Activated CD4-positive, alpha-beta T cell treated with anti-CD3 and anti-CD28 coated beads, Interleukin-2, amount 10 ng/mL, durations not matched to agents 7 days and 5 days (primary cell): ENCODE data around the gene PIK3R2. TPM values are rescaled to one million over a fixed set of nuclear protein-coding genes. Genes with fewer than 3 reads are reported as not detected.

ENCODE experiments used
- CTCF ChIA-PET: fragments of 350-600 bp; sonication (Branson Sonifier 250); formaldehyde crosslinking; loops from one replicate; lab custom pipeline; 2021; ENCODE audit warnings: antibody characterized with exemption; lab: Charles Lee
- POLR2A ChIA-PET: fragments of 350-600 bp; sonication (Branson Sonifier 250); formaldehyde crosslinking; loops from one replicate; lab custom pipeline; 2021; ENCODE audit warnings: antibody characterized with exemption; lab: Charles Lee
- DNase-seq: peaks from one replicate; pipeline ENCODE4 v3.0.0-alpha.2; 2020
- H3K27ac Mint-ChIP-seq: one replicate; pipeline ENCODE4 v1.8.0; 2021; ENCODE audit warnings: mild to moderate bottlenecking, moderate library complexity, mixed read lengths
- H3K27me3 Mint-ChIP-seq: one replicate; pipeline ENCODE4 v1.8.0; 2021; ENCODE audit warnings: mixed read lengths
- H3K36me3 Mint-ChIP-seq: one replicate; pipeline ENCODE4 v1.8.0; 2021; ENCODE audit warnings: low read depth, mixed read lengths
- H3K4me1 Mint-ChIP-seq: one replicate; pipeline ENCODE4 v1.8.0; 2021; ENCODE audit warnings: mixed read lengths
- H3K4me3 Mint-ChIP-seq: one replicate; pipeline ENCODE4 v1.8.0; 2021; ENCODE audit warnings: mild to moderate bottlenecking, moderate library complexity, mixed read lengths
- H3K9me3 Mint-ChIP-seq: one replicate; pipeline ENCODE4 v1.8.0; 2021; ENCODE audit warnings: mixed read lengths
- total RNA-seq, 2 experiments: library from RNA; stranded (reverse); gene quantifications; one replicate each; pipeline ENCODE4 v1.2.3, GENCODE V29; 2021

The PIK3R2 gene
- total RNA-seq, 2 experiments from 2014 or later: 12.6 to 13.1 TPM

- Mint-ChIP-seq H3K4me3 (peak within 1 kb of the TSS; percentile 79), H3K9me3 (no peaks in the 10 kb centered on the region), H3K27ac (peak within 1 kb of the TSS; percentile 93), H3K36me3 (no peaks in the 10 kb centered on the region), H3K27me3 (no peaks in the 10 kb centered on the region), H3K4me1 (peaks cover 25% of the 10 kb centered on the region)
- ChIA-PET CTCF (interaction anchor here (0.6 to 1.9 kb wide), 7 partner anchors 15 to 226 kb away, joined by 3 to 8 read pairs (median 3); partner anchors contain the start of gene SSBP4), POLR2A (interaction anchor here (0.5 to 1.0 kb wide), 4 partner anchors 26 to 239 kb away, joined by 3 to 4 read pairs (median 4); partner anchors contain the start of gene JUND)
- peak; percentile 99 for DNase-seq
Measured at GRCh38 chr19:18192673-18193387, 39.9 kb downstream of the PIK3R2 start, which contains the start of gene MPV17L2. Gene MPV17L2, plus strand, starts transcription at chr19:18193218. Its CDS starts 64 bp downstream, at chr19:18193282.

- no peak for DNase-seq
- Mint-ChIP-seq H3K9me3 (no peaks in the 10 kb centered on the region), H3K27ac (peak overlapping the region; percentile 93), H3K27me3 (no peaks in the 10 kb centered on the region), H3K4me1 (peaks cover 25% of the 10 kb centered on the region), H3K4me3 (peak overlapping the region; percentile 79), H3K36me3 (peaks cover 1% of the 10 kb centered on the region)
- CTCF ChIA-PET: interaction anchor here (0.6 to 1.9 kb wide), 3 partner anchors 19 to 58 kb away, joined by 3 to 5 read pairs (median 4); no protein-coding TSS in a partner anchor
- POLR2A ChIA-PET: interaction anchor here (0.5 to 1.0 kb wide), 3 partner anchors 26 to 238 kb away, joined by 3 to 4 read pairs (median 3); partner anchors contain the start of gene JUND
Measured at GRCh38 chr19:18193388-18194180, 40.6 kb downstream of the PIK3R2 start.

- peak overlapping the region; percentile 62 for H3K27ac Mint-ChIP-seq
- POLR2A ChIA-PET: no interaction called here
- H3K27me3 Mint-ChIP-seq: no peaks in the 10 kb centered on the region
- peak overlapping the region; percentile 79 for H3K4me3 Mint-ChIP-seq
- peaks cover 25% of the 10 kb centered on the region for H3K4me1 Mint-ChIP-seq
- no peaks in the 10 kb centered on the region for H3K9me3 Mint-ChIP-seq
- no peak for DNase-seq
- H3K36me3 Mint-ChIP-seq: peaks cover 3% of the 10 kb centered on the region
- CTCF ChIA-PET: interaction anchor here (0.8 to 1.4 kb wide), 2 partner anchors 10 to 58 kb away, joined by 4 read pairs; partner anchors contain the start of gene RAB3A
Measured at GRCh38 chr19:18194181-18194530, 41.2 kb downstream of the PIK3R2 start.

- H3K9me3 Mint-ChIP-seq: no peaks in the 10 kb centered on the region
- H3K27me3 Mint-ChIP-seq: no peaks in the 10 kb centered on the region
- peak overlapping the region; percentile 64 for H3K27ac Mint-ChIP-seq
Measured at GRCh38 chr19:18194554-18195238, 41.7 kb downstream of the PIK3R2 start.

GRCh38 chr19:18196511-18196845 lies 43.5 kb downstream of the PIK3R2 start:
- no peaks in the 10 kb centered on the region for H3K27me3 Mint-ChIP-seq
- no peaks in the 10 kb centered on the region for H3K9me3 Mint-ChIP-seq
- ChIA-PET CTCF (no interaction called here), POLR2A (no interaction called here)
- peaks cover 3% of the 10 kb centered on the region for H3K36me3 Mint-ChIP-seq
- no peak overlapping the region for H3K27ac Mint-ChIP-seq
- H3K4me3 Mint-ChIP-seq: no peak overlapping the region
- DNase-seq: no peak
- peaks cover 26% of the 10 kb centered on the region for H3K4me1 Mint-ChIP-seq

More at GRCh38 chr19:18194554-18195238, 41.7 kb downstream of the PIK3R2 start:
- ChIA-PET CTCF (interaction anchor here (0.8 to 1.4 kb wide), 2 partner anchors 9 to 57 kb away, joined by 4 read pairs; partner anchors contain the start of gene RAB3A), POLR2A (no interaction called here)
- Mint-ChIP-seq H3K4me3 (peak overlapping the region; percentile 79), H3K4me1 (peaks cover 25% of the 10 kb centered on the region), H3K36me3 (peaks cover 3% of the 10 kb centered on the region)
- peak; percentile 36 for DNase-seq

GRCh38 chr19:18197306-18197705 lies 44.3 kb downstream of the PIK3R2 start:
- peaks cover 24% of the 10 kb centered on the region for H3K4me1 Mint-ChIP-seq
- no peak overlapping the region for H3K4me3 Mint-ChIP-seq
- H3K27ac Mint-ChIP-seq: no peak overlapping the region
- ChIA-PET POLR2A (no interaction called here), CTCF (no interaction called here)
- H3K9me3 Mint-ChIP-seq: no peaks in the 10 kb centered on the region
- no peaks in the 10 kb centered on the region for H3K27me3 Mint-ChIP-seq
- DNase-seq: no peak
- peaks cover 6% of the 10 kb centered on the region for H3K36me3 Mint-ChIP-seq

- DNase-seq: no peak
- no peaks in the 10 kb centered on the region for H3K9me3 Mint-ChIP-seq
- CTCF ChIA-PET: interaction anchor here (1.6 kb wide), 1 partner anchor 46 kb away, joined by 4 read pairs; no protein-coding TSS in a partner anchor
- no peaks in the 10 kb centered on the region for H3K27me3 Mint-ChIP-seq
- H3K4me3 Mint-ChIP-seq: no peak overlapping the region
- H3K27ac Mint-ChIP-seq: peak overlapping the region; percentile 31
- POLR2A ChIA-PET: no interaction called here
- H3K4me1 Mint-ChIP-seq: peaks cover 28% of the 10 kb centered on the region
- peaks cover 8% of the 10 kb centered on the region for H3K36me3 Mint-ChIP-seq
Measured at GRCh38 chr19:18197941-18198340, 45.0 kb downstream of the PIK3R2 start.

GRCh38 chr19:18198374-18198773 lies 45.4 kb downstream of the PIK3R2 start:
- DNase-seq: no peak

GRCh38 chr19:18202397-18202777 lies 49.4 kb downstream of the PIK3R2 start:
- Mint-ChIP-seq H3K36me3 (peaks cover 8% of the 10 kb centered on the region), H3K9me3 (no peaks in the 10 kb centered on the region), H3K27ac (no peak overlapping the region), H3K27me3 (peaks cover 4% of the 10 kb centered on the region), H3K4me1 (peaks cover 23% of the 10 kb centered on the region), H3K4me3 (peak overlapping the region; percentile 49)
- ChIA-PET POLR2A (no interaction called here), CTCF (no interaction called here)
- no peak for DNase-seq

More at GRCh38 chr19:18198374-18198773, 45.4 kb downstream of the PIK3R2 start:
- no peaks in the 10 kb centered on the region for H3K27me3 Mint-ChIP-seq
- H3K9me3 Mint-ChIP-seq: no peaks in the 10 kb centered on the region
- no peak overlapping the region for H3K4me3 Mint-ChIP-seq
- no peak overlapping the region for H3K27ac Mint-ChIP-seq
- ChIA-PET CTCF (interaction anchor here (1.6 kb wide), 1 partner anchor 45 kb away, joined by 4 read pairs; no protein-coding TSS in a partner anchor), POLR2A (no interaction called here)
- H3K4me1 Mint-ChIP-seq: peaks cover 31% of the 10 kb centered on the region
- peaks cover 8% of the 10 kb centered on the region for H3K36me3 Mint-ChIP-seq

GRCh38 chr19:18202778-18203407 lies 49.9 kb downstream of the PIK3R2 start:
- peak overlapping the region; percentile 93 for H3K27ac Mint-ChIP-seq
- ChIA-PET CTCF (interaction anchor here (0.6 to 1.4 kb wide), 2 partner anchors 8 to 216 kb away, joined by 3 to 4 read pairs; partner anchors contain the start of gene SSBP4), POLR2A (interaction anchor here (0.6 kb wide), 1 partner anchor 58 kb away, joined by 4 read pairs; no protein-coding TSS in a partner anchor)
- no peaks in the 10 kb centered on the region for H3K9me3 Mint-ChIP-seq
- peaks cover 23% of the 10 kb centered on the region for H3K4me1 Mint-ChIP-seq
- H3K27me3 Mint-ChIP-seq: peaks cover 4% of the 10 kb centered on the region
- peak overlapping the region; percentile 94 for H3K4me3 Mint-ChIP-seq
- peak; percentile 47 for DNase-seq
- peaks cover 8% of the 10 kb centered on the region for H3K36me3 Mint-ChIP-seq

- CTCF ChIA-PET: interaction anchor here (0.6 to 3.0 kb wide), 4 partner anchors 9 to 215 kb away, joined by 3 to 14 read pairs (median 4); partner anchors contain the start of gene SSBP4
- POLR2A ChIA-PET: interaction anchor here (0.6 kb wide), 1 partner anchor 59 kb away, joined by 4 read pairs; no protein-coding TSS in a partner anchor
- Mint-ChIP-seq H3K4me3 (peak overlapping the region; percentile 94), H3K9me3 (no peaks in the 10 kb centered on the region), H3K27me3 (peaks cover 4% of the 10 kb centered on the region), H3K27ac (peak overlapping the region; percentile 93), H3K36me3 (peaks cover 8% of the 10 kb centered on the region), H3K4me1 (peaks cover 23% of the 10 kb centered on the region)
- DNase-seq: peak; percentile 59
Measured at GRCh38 chr19:18203408-18203862, 50.5 kb downstream of the PIK3R2 start.
